DMS153 treated with DMSO at 0.1 percent for 48 hours (cell line): ENCODE data around the gene SETX.
A peak's percentile ranks its signal among the peaks of the same experiment; 100 is the strongest.
"Not testable (repeated sequence)": the region's sequence is repeated elsewhere in the genome, so short reads cannot be mapped to it uniquely, and the experiment has no call there.

Source experiments
- DNase-seq: peaks from one replicate; lab custom pipeline; 2025; ENCODE audit not compliant: unreplicated experiment; lab: John Stamatoyannopoulos, UW

SETX gene, protein sequence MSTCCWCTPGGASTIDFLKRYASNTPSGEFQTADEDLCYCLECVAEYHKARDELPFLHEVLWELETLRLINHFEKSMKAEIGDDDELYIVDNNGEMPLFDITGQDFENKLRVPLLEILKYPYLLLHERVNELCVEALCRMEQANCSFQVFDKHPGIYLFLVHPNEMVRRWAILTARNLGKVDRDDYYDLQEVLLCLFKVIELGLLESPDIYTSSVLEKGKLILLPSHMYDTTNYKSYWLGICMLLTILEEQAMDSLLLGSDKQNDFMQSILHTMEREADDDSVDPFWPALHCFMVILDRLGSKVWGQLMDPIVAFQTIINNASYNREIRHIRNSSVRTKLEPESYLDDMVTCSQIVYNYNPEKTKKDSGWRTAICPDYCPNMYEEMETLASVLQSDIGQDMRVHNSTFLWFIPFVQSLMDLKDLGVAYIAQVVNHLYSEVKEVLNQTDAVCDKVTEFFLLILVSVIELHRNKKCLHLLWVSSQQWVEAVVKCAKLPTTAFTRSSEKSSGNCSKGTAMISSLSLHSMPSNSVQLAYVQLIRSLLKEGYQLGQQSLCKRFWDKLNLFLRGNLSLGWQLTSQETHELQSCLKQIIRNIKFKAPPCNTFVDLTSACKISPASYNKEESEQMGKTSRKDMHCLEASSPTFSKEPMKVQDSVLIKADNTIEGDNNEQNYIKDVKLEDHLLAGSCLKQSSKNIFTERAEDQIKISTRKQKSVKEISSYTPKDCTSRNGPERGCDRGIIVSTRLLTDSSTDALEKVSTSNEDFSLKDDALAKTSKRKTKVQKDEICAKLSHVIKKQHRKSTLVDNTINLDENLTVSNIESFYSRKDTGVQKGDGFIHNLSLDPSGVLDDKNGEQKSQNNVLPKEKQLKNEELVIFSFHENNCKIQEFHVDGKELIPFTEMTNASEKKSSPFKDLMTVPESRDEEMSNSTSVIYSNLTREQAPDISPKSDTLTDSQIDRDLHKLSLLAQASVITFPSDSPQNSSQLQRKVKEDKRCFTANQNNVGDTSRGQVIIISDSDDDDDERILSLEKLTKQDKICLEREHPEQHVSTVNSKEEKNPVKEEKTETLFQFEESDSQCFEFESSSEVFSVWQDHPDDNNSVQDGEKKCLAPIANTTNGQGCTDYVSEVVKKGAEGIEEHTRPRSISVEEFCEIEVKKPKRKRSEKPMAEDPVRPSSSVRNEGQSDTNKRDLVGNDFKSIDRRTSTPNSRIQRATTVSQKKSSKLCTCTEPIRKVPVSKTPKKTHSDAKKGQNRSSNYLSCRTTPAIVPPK (N-terminal part only)

DNA sequence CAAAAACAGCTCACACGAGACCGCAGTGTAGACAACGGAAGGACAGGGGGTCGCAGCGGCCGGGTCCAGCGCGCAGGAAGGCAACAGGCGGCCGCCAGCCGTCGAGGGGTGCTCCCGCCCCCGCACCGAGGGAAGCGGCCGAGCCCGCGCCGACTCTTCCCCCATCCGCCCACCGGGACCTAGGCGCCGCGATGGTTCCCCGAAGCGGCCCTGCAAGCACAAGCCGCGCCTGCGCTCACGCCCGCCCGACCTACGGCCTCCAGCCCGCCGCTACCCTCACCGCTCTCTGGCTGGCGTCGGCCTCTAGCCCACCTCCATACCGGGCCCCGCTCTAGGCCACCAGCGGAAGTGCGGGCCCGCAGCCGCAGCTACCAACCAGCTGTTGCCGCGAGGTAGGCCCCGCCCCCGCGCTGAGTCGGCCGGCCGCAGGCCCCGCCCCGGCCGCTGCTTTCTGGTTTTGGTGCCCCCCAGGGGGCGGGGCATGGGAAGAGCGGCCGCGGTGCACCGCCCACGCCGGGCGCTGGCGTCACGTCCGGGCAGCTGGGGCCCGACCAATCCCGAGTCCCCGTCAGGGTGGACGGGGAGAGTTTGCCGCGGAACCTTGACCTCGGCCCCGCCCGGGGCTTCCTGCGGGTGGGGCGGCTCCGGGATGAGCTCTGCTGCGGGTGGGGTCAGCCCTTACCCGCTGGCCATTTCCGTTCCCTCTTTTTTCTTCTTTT is at the start of gene SETX:
Gene SETX, minus strand, starts transcription at position 350 of the 719 bp plus-strand sequence. CDS start 5,558 bp downstream, outside the sequence.
- DNase-seq, result peak; percentile 94

DNA sequence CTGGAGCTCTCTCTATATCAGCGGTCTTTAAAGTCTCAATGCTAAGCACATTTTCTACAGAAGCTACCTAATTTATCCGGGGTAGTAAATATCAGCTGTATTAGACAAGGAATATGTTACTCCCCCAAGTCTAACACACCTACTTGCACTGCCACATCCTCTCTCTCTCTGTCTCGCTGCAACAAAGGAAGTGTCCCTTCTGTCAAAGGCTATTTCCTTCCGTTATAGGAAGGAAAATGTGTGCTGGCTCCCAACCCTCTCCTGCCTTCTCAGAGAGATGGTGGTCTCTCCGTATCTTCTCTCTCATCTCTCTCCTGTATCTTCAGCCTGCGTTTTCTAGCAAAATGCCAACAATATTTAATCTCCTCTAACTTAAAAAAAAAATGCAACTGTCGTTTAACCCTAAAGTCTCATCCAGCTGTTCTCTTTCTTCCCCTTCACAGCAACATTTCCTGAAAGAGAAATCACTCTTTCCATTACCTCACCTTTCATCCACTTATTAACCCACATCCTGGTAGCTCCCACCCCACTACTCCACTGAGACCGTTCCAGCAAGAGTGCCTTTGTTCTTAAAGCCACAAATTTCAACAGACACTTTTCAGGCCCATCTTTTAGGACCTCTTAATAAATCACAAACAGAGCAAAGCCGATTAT is 49.6 kb upstream of the SETX start:
- DNase-seq, result no peak

DNA sequence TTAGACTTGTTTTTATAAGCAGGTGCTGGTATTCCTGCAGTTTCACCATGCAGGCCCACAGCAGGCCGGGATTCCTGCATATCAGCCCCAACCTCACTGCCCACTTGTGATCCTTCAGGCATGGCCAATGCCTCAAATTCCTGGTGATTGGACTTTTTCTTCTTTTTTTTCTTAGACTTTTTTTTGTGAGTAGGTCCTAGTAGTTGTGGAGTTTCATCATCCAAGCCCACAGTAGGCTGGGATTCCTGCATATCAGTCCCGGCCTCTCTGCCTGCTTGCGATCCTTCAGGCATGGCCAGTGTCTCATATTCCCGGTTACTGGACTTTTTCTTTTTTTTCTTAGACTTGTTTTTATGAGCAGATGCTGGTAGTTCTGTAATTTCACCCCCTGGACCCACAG is 47.0 kb upstream of the SETX start:
- DNase-seq, result no peak

DNA sequence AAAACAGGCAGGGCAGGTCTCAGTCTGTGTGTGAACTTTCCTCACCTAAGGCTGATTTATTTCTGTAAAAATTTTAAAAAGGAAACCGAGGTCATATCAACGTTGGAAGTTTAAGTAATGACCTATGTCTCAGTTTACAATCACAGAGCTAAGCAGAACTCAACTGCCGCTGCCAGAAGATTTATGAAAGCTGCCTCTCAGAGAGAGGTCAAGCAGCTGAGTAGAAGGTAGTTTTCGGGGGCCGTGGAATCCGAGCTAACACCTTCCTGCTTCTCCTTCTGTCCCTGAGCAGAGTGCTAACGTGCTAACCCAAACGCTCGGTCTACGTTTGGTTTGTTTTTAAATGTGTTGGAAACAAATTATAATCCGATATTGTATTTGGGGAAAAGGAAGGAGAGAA is 40.8 kb upstream of the SETX start:
- DNase-seq, result no peak

DNA sequence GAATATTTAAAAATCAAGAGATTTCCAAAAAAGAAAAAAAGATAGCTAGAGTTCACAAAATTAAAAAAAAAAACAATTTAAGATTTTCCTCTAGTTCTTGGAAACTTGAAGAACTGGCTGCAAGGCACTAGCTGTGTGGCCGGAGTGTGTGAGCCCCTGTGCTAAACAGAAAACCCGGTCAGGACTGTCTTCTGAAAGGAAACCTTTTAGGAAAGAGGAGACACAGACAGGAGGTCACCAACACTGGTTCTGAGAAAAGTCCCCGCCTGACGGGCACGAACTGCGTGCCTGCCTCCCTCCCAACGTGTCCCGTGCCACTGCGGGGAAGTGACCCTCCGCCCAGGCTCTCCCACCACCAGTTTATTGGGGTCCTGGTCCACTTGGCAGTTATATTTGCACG is 36.7 kb upstream of the SETX start:
- DNase-seq, result no peak

DNA sequence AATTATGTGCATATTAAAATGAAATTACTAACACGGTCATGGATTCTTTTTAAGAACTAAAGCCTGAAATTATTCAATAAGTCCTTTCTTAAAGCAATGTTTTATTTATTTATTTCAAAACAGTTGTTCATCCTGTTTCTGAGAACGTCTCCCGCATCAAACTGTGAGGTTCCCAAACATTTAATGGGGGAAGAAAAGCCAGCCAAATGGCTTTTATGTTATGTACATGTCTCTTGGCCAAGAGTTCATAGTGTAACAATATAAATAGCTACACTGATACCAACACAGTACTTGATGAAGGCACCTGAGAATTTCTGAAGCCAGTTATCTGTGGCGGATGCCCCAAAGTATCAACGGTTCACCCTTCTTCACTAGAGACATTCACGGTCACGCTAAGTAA is 36.2 kb upstream of the SETX start:
- DNase-seq, result no peak

DNA sequence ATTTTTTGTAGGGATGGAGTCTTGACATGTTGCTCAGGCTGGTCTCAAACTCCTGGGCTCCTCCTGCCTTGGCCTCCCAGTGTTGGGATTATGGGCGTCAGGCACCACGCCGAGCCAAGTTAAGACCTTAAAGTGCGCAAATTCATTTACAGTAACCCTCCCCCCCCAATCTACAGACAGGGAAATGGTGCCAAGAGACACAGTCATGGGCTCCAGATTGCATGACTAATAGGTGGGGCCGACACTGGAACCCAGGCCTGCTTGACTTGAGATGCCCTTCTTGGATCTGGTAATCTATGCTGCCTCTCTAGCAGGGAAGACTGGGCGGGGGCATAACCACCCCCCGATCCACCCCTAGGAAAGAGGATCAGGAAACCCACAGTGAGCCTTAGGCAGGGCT is 32.3 kb upstream of the SETX start:
- DNase-seq, result no peak

DNA sequence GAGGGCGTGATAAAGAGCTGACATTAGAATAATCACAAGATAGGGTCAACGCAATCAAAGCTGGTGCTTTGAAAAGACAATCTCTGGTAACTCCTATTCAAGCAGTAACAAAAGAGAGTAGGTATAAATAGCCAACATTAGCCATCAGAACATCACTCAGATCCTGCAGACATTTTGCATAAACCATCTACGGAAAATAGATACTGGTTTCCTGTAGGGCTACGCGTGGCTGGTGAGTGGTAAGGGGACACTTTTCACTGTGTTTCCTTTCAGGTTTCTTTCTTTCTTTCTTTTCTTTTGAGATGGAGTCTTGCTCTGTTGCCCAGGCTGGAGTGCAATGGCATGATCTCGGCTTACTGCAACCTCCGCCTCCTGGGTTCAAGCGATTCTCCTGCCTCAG is 29.6 kb upstream of the SETX start:
- DNase-seq, result no peak

DNA sequence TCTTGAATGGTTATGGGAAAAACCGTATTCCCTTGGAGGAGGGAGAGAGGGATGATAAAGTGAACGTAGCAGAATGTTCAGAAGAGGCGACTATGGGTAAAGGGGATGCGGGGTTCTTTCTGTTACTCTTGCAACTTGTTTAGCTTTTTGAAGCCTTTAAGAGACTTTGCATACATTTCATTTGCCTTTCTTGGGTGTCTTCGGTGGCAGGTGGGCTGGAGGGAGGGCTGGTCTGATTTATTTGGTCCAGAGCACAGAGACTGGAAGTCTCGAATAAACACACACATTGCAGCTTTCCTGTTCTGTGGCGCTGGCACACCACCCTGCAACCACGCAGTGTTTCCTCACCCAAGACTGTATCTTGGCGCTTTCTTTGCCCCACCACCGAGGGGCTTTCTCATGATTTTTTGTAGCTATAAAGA is 28.7 kb upstream of the SETX start:
- DNase-seq, result no peak

DNA sequence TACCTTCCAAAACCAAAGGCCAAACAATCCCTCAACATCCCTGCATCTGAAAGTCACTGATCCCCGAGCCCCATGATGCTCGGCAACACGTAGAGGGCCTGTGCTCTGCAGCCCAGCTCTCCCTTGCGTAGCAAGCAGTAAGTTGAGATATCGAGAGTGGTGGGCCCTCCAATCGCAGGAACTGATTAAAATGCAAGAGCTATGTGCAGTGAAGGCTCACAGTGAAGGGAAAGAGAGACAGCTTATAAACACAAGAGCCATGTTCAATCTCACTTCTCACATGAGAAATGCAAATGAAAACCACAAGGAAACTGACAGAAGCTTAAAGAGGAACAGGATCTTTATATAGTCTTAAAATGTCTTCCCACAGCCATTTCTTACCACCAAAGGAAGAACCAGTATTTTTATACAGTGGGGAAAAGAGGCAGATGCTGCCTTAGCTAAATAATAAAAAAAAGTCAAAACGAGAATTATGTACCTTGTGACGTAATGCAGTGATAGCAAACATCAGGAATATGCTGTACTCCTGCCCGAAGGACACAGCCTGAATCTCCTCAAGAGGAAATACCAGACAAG is 27.3 kb upstream of the SETX start:
- DNase-seq, result no peak

DNA sequence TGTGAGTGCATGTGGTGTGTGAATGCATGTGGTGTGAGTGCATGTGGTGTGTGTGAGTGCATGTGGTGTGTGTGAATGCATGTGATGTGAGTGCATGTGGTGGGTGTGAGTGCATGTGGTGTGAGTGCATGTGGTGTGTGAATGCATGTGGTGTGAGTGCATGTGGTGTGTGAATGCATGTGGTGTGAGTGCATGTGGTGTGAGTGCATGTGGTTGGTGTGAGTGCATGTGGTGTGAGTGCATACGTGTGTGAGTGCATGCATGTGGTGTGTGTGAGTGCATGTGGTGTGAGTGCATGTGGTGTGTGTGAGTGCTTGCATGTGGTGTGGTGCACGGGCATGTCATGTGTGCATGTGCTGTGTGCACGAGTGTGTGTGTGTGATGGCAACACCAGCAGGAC is 23.6 kb upstream of the SETX start:
- not testable (repeated sequence) for DNase-seq

DNA sequence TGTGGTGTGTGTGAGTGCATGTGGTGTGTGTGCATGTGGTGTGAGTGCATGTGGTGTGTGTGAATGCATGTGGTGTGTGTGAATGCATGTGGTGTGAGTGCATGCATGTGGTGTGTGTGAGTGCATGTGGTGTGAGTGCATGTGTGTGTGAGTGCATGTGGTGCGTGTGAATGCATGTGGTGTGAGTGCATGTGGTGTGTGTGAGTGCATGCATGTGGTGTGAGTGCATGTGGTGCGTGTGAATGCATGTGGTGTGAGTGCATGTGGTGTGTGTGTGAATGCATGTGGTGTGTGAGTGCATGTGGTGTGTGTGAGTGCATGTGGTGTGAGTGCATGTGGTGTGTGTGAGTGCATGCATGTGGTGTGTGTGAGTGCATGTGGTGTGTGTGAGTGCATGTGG is 23.0 kb upstream of the SETX start:
- not testable (repeated sequence) for DNase-seq

DNA sequence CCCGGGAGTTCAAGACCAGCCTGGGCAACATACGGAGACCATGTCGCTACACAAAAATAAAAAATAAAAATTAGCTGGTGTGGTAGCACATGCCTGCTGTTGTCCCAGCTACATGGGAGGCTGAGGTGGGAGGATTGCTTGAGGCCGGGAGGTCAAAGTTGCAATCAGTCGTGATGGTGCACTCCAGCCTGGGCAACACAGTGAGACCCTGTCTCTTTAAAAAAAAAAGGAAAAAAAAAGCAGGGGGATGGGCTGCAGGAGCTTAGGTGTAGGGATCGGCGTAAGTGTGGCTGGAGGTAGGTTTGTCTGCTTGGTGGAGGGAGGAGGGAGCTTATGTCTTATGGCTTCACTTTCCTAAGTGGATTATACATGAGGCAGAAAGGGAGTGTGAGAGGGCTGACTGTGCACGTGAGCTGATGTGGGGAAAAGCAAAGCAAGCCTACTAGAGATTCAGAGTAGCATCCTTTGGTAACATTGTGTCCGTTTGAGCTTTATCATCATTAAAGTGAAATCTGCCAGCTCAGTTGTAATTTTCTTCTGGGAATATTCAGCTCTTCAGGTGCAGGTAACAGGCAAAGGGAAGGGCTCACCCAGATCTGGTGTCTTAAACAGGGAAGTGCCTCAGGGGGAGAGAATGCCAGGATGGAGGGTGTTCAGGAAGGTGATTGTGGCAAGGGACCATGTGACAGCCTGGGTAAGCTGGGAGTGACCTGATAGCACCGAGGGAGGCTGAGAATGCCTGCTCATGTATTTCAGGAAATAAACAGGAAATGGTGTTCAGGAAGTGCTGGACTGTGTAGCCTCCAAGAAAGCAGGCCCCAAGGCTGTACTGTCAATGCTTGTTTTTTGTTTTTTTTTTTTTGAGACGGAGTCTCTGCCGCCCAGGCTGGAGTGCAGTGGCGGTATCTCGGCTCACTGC is 17.6 kb upstream of the SETX start:
- no peak for DNase-seq

DNA sequence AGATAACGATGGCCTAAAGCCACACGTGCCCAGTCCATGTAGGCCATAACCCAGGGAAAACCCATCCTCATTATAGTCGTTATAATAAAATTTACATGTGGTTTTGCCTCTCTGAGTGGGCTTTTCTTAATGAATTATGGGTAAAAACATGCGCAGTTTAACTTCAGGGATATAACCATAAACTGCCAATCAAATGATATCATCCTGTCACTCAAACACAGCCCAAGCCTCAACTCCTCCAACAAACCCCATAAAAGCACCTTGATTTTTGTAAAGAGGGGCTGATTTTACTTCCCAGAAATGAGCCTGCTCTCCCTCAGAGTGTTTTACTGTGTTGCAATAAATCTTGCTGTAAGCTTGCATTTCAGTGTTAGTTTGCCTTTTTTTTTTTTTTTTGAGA is 15.8 kb upstream of the SETX start:
- DNase-seq, result no peak

DNA sequence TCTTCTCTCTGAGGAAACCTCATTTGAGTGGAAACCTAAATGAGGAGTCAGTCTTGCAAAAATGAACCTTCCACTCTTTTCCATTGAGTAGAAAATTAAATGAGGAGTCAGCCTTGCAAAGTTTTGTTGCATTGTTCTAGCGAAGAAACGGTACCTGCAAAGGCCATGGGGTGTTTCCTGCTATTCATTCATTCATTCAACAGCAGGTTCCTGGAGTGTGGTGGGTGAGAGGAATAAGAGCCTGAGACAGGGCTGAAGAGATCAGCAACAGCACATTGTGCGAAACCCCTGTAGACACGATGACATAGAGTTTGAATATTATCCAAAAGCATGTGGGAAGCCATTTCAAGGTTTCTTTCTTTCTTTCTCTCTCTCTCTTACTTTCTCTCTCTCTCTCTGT is 14.6 kb upstream of the SETX start:
- no peak for DNase-seq

DNA sequence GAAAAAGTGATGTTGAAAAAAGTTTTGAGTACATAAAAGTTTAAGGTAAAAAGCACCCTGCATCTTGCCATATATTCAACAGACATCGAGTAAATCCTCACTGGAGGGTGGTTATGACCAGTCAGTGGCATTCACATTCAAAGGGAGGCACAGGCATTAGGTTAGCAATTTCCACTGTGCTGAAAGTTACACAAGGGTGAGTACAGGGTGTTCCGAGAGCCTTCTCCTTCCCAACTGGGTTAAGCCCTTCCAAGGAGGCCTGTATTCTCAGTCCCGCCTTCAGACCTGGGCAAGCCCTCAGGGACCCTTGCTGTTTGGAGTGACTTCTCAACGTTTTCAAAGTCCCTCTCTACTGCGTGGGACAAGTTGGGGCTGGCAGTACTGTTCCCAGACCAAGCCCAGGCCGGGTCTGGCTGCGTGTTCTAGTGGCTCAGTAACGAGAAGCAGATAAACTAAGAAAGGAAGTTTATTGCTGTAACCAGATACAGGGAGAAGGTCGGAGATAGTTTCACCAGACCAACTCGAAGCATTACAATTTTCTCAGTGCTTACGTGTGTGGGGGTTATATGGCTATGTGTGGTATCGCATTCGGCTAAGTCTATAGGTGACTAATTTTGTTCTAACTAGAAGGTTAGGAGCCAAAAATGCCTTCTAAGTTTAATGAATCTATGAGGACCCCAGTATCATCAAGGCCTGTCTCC is 13.0 kb upstream of the SETX start:
- DNase-seq, result no peak

DNA sequence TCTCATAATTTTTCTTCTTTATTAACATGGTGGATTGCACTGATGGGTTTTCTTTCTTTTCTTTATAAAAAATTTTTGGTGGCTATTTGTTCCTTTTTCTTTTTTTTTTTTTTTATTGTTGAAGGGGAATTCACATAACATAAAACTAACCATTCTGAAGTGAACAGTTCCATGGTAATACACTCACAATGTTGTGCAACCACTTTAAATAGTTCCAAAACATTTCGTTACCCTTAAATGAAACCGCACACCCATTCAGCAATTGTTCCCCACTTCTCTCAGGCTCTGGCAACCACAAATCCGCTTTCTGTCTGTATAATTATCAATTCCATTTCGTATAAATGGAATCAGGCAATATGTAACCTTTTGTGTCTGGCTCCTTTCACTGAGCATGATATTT is 11.7 kb upstream of the SETX start:
- DNase-seq, result no peak

DNA sequence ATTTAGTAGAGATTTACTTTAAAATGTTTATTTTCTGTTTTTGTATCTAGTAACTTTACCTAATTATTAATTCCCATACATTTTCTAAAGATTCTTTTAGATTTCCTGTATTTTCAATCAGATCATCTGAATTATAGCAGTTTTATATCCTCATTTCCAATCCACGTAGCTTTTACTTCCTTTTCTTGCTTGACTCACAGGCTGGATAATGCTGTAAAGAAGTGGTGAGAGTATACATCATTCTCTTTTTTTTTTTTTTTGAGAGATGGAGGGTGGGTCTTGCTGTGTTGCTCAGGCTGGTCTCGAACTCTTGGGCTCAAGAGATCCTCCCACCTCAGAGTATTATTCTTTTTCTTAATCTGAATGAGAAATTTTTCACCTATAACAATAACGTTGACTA is 11.2 kb upstream of the SETX start:
- no peak for DNase-seq
